Activated CD4-positive, alpha-beta T cell treated with anti-CD3 and anti-CD28 coated beads, Interleukin-2, Interleukin-6, amounts not matched to agents 100 ng/mL and 50 ng/mL, durations not matched to agents 16 hours and 8 hours (primary cell): ENCODE results near the gene CYSLTR2.

ENCODE experiments used
- DNase-seq: peaks from one replicate; pipeline ENCODE4 v3.0.0-alpha.2; 2020

CYSLTR2 gene

GRCh38 chr13:48708764-48709163, 55.0 kb downstream of the CYSLTR2 start:
- no peak for DNase-seq

GRCh38 chr13:48709213-48709612, 55.5 kb downstream of the CYSLTR2 start:
- peak; percentile 38 for DNase-seq

GRCh38 chr13:48710160-48710559, 56.4 kb downstream of the CYSLTR2 start:
- DNase-seq = no peak

- no peak for DNase-seq
Observed at GRCh38 chr13:48712141-48712540, 58.4 kb downstream of the CYSLTR2 start.

- DNase-seq = no peak
Observed at GRCh38 chr13:48715977-48716376, 62.2 kb downstream of the CYSLTR2 start.

GRCh38 chr13:48720621-48721020, 66.9 kb downstream of the CYSLTR2 start:
- DNase-seq = no peak

GRCh38 chr13:48723168-48723567, 69.4 kb downstream of the CYSLTR2 start:
- DNase-seq = no peak

GRCh38 chr13:48725271-48725670, 71.5 kb downstream of the CYSLTR2 start:
- no peak for DNase-seq

GRCh38 chr13:48726711-48727110, 73.0 kb downstream of the CYSLTR2 start:
- no peak for DNase-seq

GRCh38 chr13:48727241-48728011, 73.7 kb downstream of the CYSLTR2 start:
- DNase-seq = peak; percentile 23

- DNase-seq = no peak
Observed at GRCh38 chr13:48728226-48728625, 74.5 kb downstream of the CYSLTR2 start.

GRCh38 chr13:48728876-48729275, 75.1 kb downstream of the CYSLTR2 start:
- DNase-seq = no peak

GRCh38 chr13:48729856-48730255, 76.1 kb downstream of the CYSLTR2 start:
- DNase-seq = no peak

- DNase-seq = peak; percentile 27
Observed at GRCh38 chr13:48731001-48731658, 77.4 kb downstream of the CYSLTR2 start.

GRCh38 chr13:48731957-48732569, 78.3 kb downstream of the CYSLTR2 start:
- peak; percentile 70 for DNase-seq

- no peak for DNase-seq
Observed at GRCh38 chr13:48733739-48734335, 80.1 kb downstream of the CYSLTR2 start.

GRCh38 chr13:48735571-48735970, 81.8 kb downstream of the CYSLTR2 start:
- no peak for DNase-seq

- no peak for DNase-seq
Observed at GRCh38 chr13:48737689-48738088, 84.0 kb downstream of the CYSLTR2 start.

- no peak for DNase-seq
Observed at GRCh38 chr13:48738311-48738710, 84.6 kb downstream of the CYSLTR2 start.

- DNase-seq = no peak
Observed at GRCh38 chr13:48739386-48739964, 85.7 kb downstream of the CYSLTR2 start.

- DNase-seq = no peak
Observed at GRCh38 chr13:48741377-48741776, 87.6 kb downstream of the CYSLTR2 start.

- no peak for DNase-seq
Observed at GRCh38 chr13:48746821-48747220, 93.1 kb downstream of the CYSLTR2 start.

GRCh38 chr13:48748681-48749080, 95.0 kb downstream of the CYSLTR2 start:
- no peak for DNase-seq
